Measurements from ENCODE around the gene MTCL1. TPM values are rescaled to one million over a fixed set of nuclear protein-coding genes. Genes with fewer than 3 reads are reported as not detected.
"Not testable (repeated sequence)": the region's sequence is repeated elsewhere in the genome, so short reads cannot be mapped to it uniquely, and the experiment has no call there.

MTCL1 gene
- total RNA-seq, 1 experiment from 2014 or later, result 297 TPM

GRCh38 chr18:8758466-8758865, 53.1 kb downstream of the MTCL1 start:
- CTCF ChIA-PET, result no interaction called here
- peaks cover 42% of the 10 kb centered on the region for H3K36me3 Mint-ChIP-seq (ENCODE audit: insufficient read depth, unreplicated experiment)
- no peak overlapping the region for H3K4me3 Mint-ChIP-seq (ENCODE audit: low read depth, unreplicated experiment)
- H3K27me3 Mint-ChIP-seq (ENCODE audit: unreplicated experiment), result no peaks in the 10 kb centered on the region
- H3K4me1 Mint-ChIP-seq (ENCODE audit: low read depth, unreplicated experiment), result peaks cover 8% of the 10 kb centered on the region
- no peak overlapping the region for H3K27ac Mint-ChIP-seq (ENCODE audit: unreplicated experiment)
- BruUV-seq (replicated peaks), result no TSS peak
- DNase-seq, result no peak
- intact Hi-C loops (cut with micrococcal nuclease; ENCODE audit: unreplicated experiment), result no loop called here
- peaks cover 2% of the 10 kb centered on the region for H3K9me3 Mint-ChIP-seq (ENCODE audit: low read depth, unreplicated experiment)
- no peak for TF ChIP-seq CTCF (IDR thresholded peaks at IDR 0.05; ENCODE audit: unreplicated experiment)

GRCh38 chr18:8760984-8761383, 55.6 kb downstream of the MTCL1 start:
- Mint-ChIP-seq H3K27ac (ENCODE audit: unreplicated experiment) (no peak overlapping the region), H3K4me3 (ENCODE audit: low read depth, unreplicated experiment) (no peak overlapping the region), H3K36me3 (ENCODE audit: insufficient read depth, unreplicated experiment) (peaks cover 53% of the 10 kb centered on the region), H3K9me3 (ENCODE audit: low read depth, unreplicated experiment) (peaks cover 2% of the 10 kb centered on the region), H3K27me3 (ENCODE audit: unreplicated experiment) (no peaks in the 10 kb centered on the region), H3K4me1 (ENCODE audit: low read depth, unreplicated experiment) (peaks cover 19% of the 10 kb centered on the region)
- DNase-seq, result no peak
- TF ChIP-seq CTCF (IDR thresholded peaks at IDR 0.05; ENCODE audit: unreplicated experiment), result no peak
- CTCF ChIA-PET, result interaction anchor here (0.7 kb wide), 1 partner anchor 12 kb away, joined by 3 read pairs; no protein-coding TSS in a partner anchor
- intact Hi-C loops (cut with micrococcal nuclease; ENCODE audit: unreplicated experiment), result no loop called here
- no TSS peak for BruUV-seq (replicated peaks)

- Mint-ChIP-seq H3K36me3 (ENCODE audit: insufficient read depth, unreplicated experiment) (peaks cover 53% of the 10 kb centered on the region), H3K4me1 (ENCODE audit: low read depth, unreplicated experiment) (peaks cover 19% of the 10 kb centered on the region)
- intact Hi-C loops (cut with micrococcal nuclease; ENCODE audit: unreplicated experiment); BruUV-seq (replicated peaks); H3K4me3 Mint-ChIP-seq (ENCODE audit: low read depth, unreplicated experiment); H3K27ac Mint-ChIP-seq (ENCODE audit: unreplicated experiment); H3K9me3 Mint-ChIP-seq (ENCODE audit: low read depth, unreplicated experiment); DNase-seq; CTCF ChIA-PET; H3K27me3 Mint-ChIP-seq (ENCODE audit: unreplicated experiment): not testable (repeated sequence)
Observed at GRCh38 chr18:8761535-8761934, 56.2 kb downstream of the MTCL1 start.

GRCh38 chr18:8762968-8763367, 57.6 kb downstream of the MTCL1 start:
- BruUV-seq (replicated peaks), result no TSS peak
- Mint-ChIP-seq H3K9me3 (ENCODE audit: low read depth, unreplicated experiment) (peaks cover 2% of the 10 kb centered on the region), H3K27me3 (ENCODE audit: unreplicated experiment) (no peaks in the 10 kb centered on the region), H3K27ac (ENCODE audit: unreplicated experiment) (peak overlapping the region; percentile 18), H3K36me3 (ENCODE audit: insufficient read depth, unreplicated experiment) (peaks cover 54% of the 10 kb centered on the region), H3K4me3 (ENCODE audit: low read depth, unreplicated experiment) (no peak overlapping the region), H3K4me1 (ENCODE audit: low read depth, unreplicated experiment) (peaks cover 19% of the 10 kb centered on the region)
- no peak for DNase-seq
- intact Hi-C loops (cut with micrococcal nuclease; ENCODE audit: unreplicated experiment), result no loop called here
- TF ChIP-seq CTCF (IDR thresholded peaks at IDR 0.05; ENCODE audit: unreplicated experiment), result no peak
- CTCF ChIA-PET, result no interaction called here

GRCh38 chr18:8763611-8764010, 58.3 kb downstream of the MTCL1 start:
- intact Hi-C loops (cut with micrococcal nuclease; ENCODE audit: unreplicated experiment), result no loop called here
- H3K9me3 Mint-ChIP-seq (ENCODE audit: low read depth, unreplicated experiment), result peaks cover 2% of the 10 kb centered on the region
- H3K4me1 Mint-ChIP-seq (ENCODE audit: low read depth, unreplicated experiment), result peaks cover 19% of the 10 kb centered on the region
- H3K27me3 Mint-ChIP-seq (ENCODE audit: unreplicated experiment), result no peaks in the 10 kb centered on the region
- no peak for DNase-seq
- H3K27ac Mint-ChIP-seq (ENCODE audit: unreplicated experiment), result no peak overlapping the region
- H3K4me3 Mint-ChIP-seq (ENCODE audit: low read depth, unreplicated experiment), result no peak overlapping the region
- CTCF ChIA-PET, result no interaction called here
- peaks cover 54% of the 10 kb centered on the region for H3K36me3 Mint-ChIP-seq (ENCODE audit: insufficient read depth, unreplicated experiment)
- no peak for TF ChIP-seq CTCF (IDR thresholded peaks at IDR 0.05; ENCODE audit: unreplicated experiment)
- BruUV-seq (replicated peaks), result no TSS peak

Measured in Calu3 (cell line).